H1 (cell line): Measurements from ENCODE around the gene SKOR2. TPM values are rescaled to one million over a fixed set of nuclear protein-coding genes. Genes with fewer than 3 reads are reported as not detected.
A peak's percentile ranks its signal among the peaks of the same experiment; 100 is the strongest.

ENCODE experiments used
- CTCF ChIA-PET: fragments of 300-600 bp; sonication (Branson Sonifier 250); formaldehyde crosslinking; loops from one replicate; lab custom pipeline; 2021; ENCODE audit not compliant: partially characterized antibody; lab: Charles Lee
- POLR2A ChIA-PET: fragments of 300-600 bp; sonication (Branson Sonifier 250); formaldehyde crosslinking; loops from one replicate; lab custom pipeline; 2021; ENCODE audit warnings: inconsistent platforms; ENCODE audit not compliant: partially characterized antibody; lab: Charles Lee
- DNase-seq, 2 experiments: peaks; one replicate each; pipeline versions ENCODE4 v3.0.0 to v3.0.0-alpha.2; 2010 to 2022; ENCODE audit warnings: low spot score in 2 of 2, low read depth in 1 of 2, mixed read lengths in 1 of 2
- FAIRE-seq: peaks from 2 replicates; lab custom pipeline; 2011; peaks lifted over from hg19 to GRCh38; lab: Jason Lieb, UNC
- H2AFZ ChIP-seq: 2 replicates; pipeline ENCODE4 v1.8.1; 2012; ENCODE audit warnings: low read length, inconsistent platforms
- H2AK5ac ChIP-seq: 2 replicates; pipeline ENCODE4 v1.6.1; 2013; ENCODE audit warnings: low read depth, low read length
- H2BK120ac ChIP-seq: replicated peaks from 2 replicates; pipeline ENCODE3; 2013; ENCODE audit warnings: low read depth, low read length, inconsistent platforms
- H2BK12ac ChIP-seq: 2 replicates; pipeline ENCODE4 v1.6.1; 2013; ENCODE audit warnings: low read depth, low read length
- H2BK15ac ChIP-seq: 2 replicates; pipeline ENCODE4 v1.6.1; 2013; ENCODE audit warnings: low read length
- H2BK20ac ChIP-seq: 2 replicates; pipeline ENCODE4 v1.6.1; 2013; ENCODE audit warnings: low read length
- H2BK5ac ChIP-seq: 2 replicates; pipeline ENCODE4 v1.6.1; 2013; ENCODE audit warnings: low read depth, low read length
- H3K14ac ChIP-seq: 2 replicates; pipeline ENCODE4 v1.6.1; 2013; ENCODE audit warnings: inconsistent platforms; ENCODE audit not compliant: insufficient read length
- H3K18ac ChIP-seq: 2 replicates; pipeline ENCODE4 v1.6.1; 2013; ENCODE audit warnings: low read length; ENCODE audit errors: extremely low read depth
- H3K23ac ChIP-seq: 2 replicates; pipeline ENCODE4 v1.6.1; 2013; ENCODE audit warnings: inconsistent platforms; ENCODE audit not compliant: insufficient read length
- H3K23me2 ChIP-seq: 2 replicates; pipeline ENCODE4 v1.6.1; 2013; ENCODE audit warnings: low read depth, low read length
- H3K27ac ChIP-seq: 2 replicates; pipeline ENCODE4 v1.6.1; 2011; ENCODE audit warnings: low read depth, low read length, inconsistent platforms
- H3K27me3 ChIP-seq, 4 experiments: replicated peaks in 1 of 4; 1 replicate in 1 of 4; 2 replicates in 3 of 4; pipeline versions ENCODE4 v1.6.1 to v1.8.1; 2011 to 2013; ENCODE audit warnings: low read length in 3 of 4, mild to moderate bottlenecking in 3 of 4, inconsistent platforms in 2 of 4, mixed read lengths in 2 of 4, moderate library complexity in 1 of 4; ENCODE audit not compliant: control insufficient read depth in 3 of 4, insufficient read depth in 3 of 4; ENCODE audit errors: extremely low read depth in 1 of 4
- H3K36me3 ChIP-seq, 4 experiments: 2 replicates each; pipeline versions ENCODE4 v1.6.1 to v1.8.1; 2011 to 2013; ENCODE audit warnings: mild to moderate bottlenecking in 4 of 4, low read length in 3 of 4, moderate library complexity in 2 of 4, control low read depth in 1 of 4, inconsistent platforms in 1 of 4; ENCODE audit not compliant: insufficient read depth in 4 of 4, control insufficient read depth in 2 of 4
- H3K4ac ChIP-seq: replicated peaks from 2 replicates; pipeline ENCODE3; 2013; ENCODE audit warnings: low read length, low read depth, mixed read lengths, inconsistent platforms; ENCODE audit not compliant: insufficient read length
- H3K4me1 ChIP-seq, 4 experiments: replicated peaks in 1 of 4; 1 replicate in 1 of 4; 2 replicates in 3 of 4; pipeline versions ENCODE4 v1.6.1 to v1.8.1; 2011 to 2013; ENCODE audit warnings: low read length in 3 of 4, inconsistent platforms in 2 of 4, mixed read lengths in 1 of 4; ENCODE audit not compliant: insufficient read depth in 4 of 4, control insufficient read depth in 3 of 4
- H3K4me2 ChIP-seq, 2 experiments: 2 replicates each; pipeline versions ENCODE4 v1.6.1 to v1.8.1; 2011 to 2013; ENCODE audit warnings: low read depth in 2 of 2, low read length in 2 of 2, control low read depth in 1 of 2, inconsistent platforms in 1 of 2, mild to moderate bottlenecking in 1 of 2; ENCODE audit not compliant: insufficient read depth in 1 of 2
- H3K4me3 ChIP-seq, 4 experiments: fragments of 200-600, 300-600 bp in 1 of 4; sonication (generic), shearing (Covaris generic), sonication (Bioruptor Twin) in 1 of 4; 2 replicates each; pipeline versions ENCODE4 v1.5.1 to v1.8.1; 2011 to 2016; ENCODE audit warnings: low read length in 4 of 4, low read depth in 3 of 4, control low read depth in 2 of 4, inconsistent platforms in 2 of 4, mild to moderate bottlenecking in 2 of 4, mixed read lengths in 1 of 4, moderate library complexity in 1 of 4; ENCODE audit not compliant: insufficient read depth in 2 of 4; ENCODE audit errors: extremely low read depth in 1 of 4
- H3K56ac ChIP-seq: replicated peaks from 2 replicates; pipeline ENCODE3; 2013; ENCODE audit warnings: low read depth, mild to moderate bottlenecking, mixed read lengths, low read length, inconsistent platforms; ENCODE audit not compliant: insufficient read length
- H3K79me1 ChIP-seq: 2 replicates; pipeline ENCODE4 v1.6.1; 2013; ENCODE audit warnings: low read depth, low read length, control low read depth
- H3K79me2 ChIP-seq, 2 experiments: 2 replicates each; pipeline versions ENCODE4 v1.6.1 to v1.8.1; 2012 to 2013; ENCODE audit warnings: low read length in 2 of 2, mild to moderate bottlenecking in 2 of 2, inconsistent platforms in 1 of 2; ENCODE audit not compliant: insufficient read depth in 2 of 2, control insufficient read depth in 1 of 2
- H3K9ac ChIP-seq, 4 experiments: replicated peaks in 1 of 4; 1 replicate in 1 of 4; 2 replicates in 3 of 4; pipeline versions ENCODE4 v1.6.1 to v1.8.1; 2011 to 2013; ENCODE audit warnings: low read depth in 3 of 4, low read length in 3 of 4, control low read depth in 2 of 4, mild to moderate bottlenecking in 2 of 4, moderate library complexity in 2 of 4, inconsistent platforms in 1 of 4; ENCODE audit errors: extremely low read depth in 1 of 4
- H3K9me3 ChIP-seq, 2 experiments: 2 replicates each; pipeline versions ENCODE4 v1.6.1 to v1.8.1; 2012 to 2013; ENCODE audit warnings: mild to moderate bottlenecking in 2 of 2, moderate library complexity in 2 of 2, control low read depth in 1 of 2, inconsistent platforms in 1 of 2, low read depth in 1 of 2, low read length in 1 of 2, mixed read lengths in 1 of 2; ENCODE audit not compliant: insufficient read depth in 2 of 2
- H4K20me1 ChIP-seq, 2 experiments: replicated peaks in 1 of 2; 2 replicates each; pipeline versions ENCODE3 to v1.8.1; 2011 to 2013; ENCODE audit warnings: inconsistent platforms in 2 of 2, low read length in 2 of 2, mild to moderate bottlenecking in 1 of 2; ENCODE audit not compliant: insufficient read depth in 2 of 2, control insufficient read depth in 1 of 2
- H4K5ac ChIP-seq: 2 replicates; pipeline ENCODE4 v1.6.1; 2013; ENCODE audit warnings: low read length, low read depth, mixed read lengths, inconsistent platforms; ENCODE audit not compliant: insufficient read length
- H4K8ac ChIP-seq: 2 replicates; pipeline ENCODE4 v1.8.0; 2013; ENCODE audit warnings: mild to moderate bottlenecking, moderate library complexity, low read length, inconsistent platforms; ENCODE audit not compliant: insufficient read depth; ENCODE audit errors: extremely low read depth
- H4K91ac ChIP-seq: replicated peaks from 2 replicates; pipeline ENCODE3; 2013; ENCODE audit warnings: low read length, mixed read lengths, inconsistent platforms; ENCODE audit not compliant: insufficient read length
- NANOG ChIP-seq: IDR thresholded peaks from 2 replicates; pipeline ENCODE4 v1.6.1; 2011; ENCODE audit warnings: low read length, low read depth, mild to moderate bottlenecking, inconsistent platforms; ENCODE audit not compliant: insufficient read depth, poor library complexity, severe bottlenecking
- RAD21 ChIP-seq, 2 experiments: IDR thresholded peaks in 1 of 2; conservative IDR thresholded peaks in 1 of 2; 2 replicates each; pipeline ENCODE4 v1.6.1; 2011; ENCODE audit warnings: low read depth in 2 of 2, low read length in 2 of 2, improper control_type of control experiment in 1 of 2, inconsistent platforms in 1 of 2, mild to moderate bottlenecking in 1 of 2, moderate library complexity in 1 of 2
- ZNF274 ChIP-seq: IDR thresholded peaks from 2 replicates; pipeline ENCODE4 v1.7.0; 2012; ENCODE audit warnings: low read length, borderline replicate concordance; ENCODE audit errors: extremely low read depth
- WGBS, 2 experiments: shearing (Covaris generic) in 1 of 2; methylation state at CpG; one replicate each; pipeline versions ENCODE4 v1.1.6 to v1.1.7; 2013 to 2015; ENCODE audit warnings: low lambda C conversion rate in 2 of 2, mixed read lengths in 2 of 2, inconsistent platforms in 1 of 2, low coverage in 1 of 2, missing lambda C conversion rate in 1 of 2; ENCODE audit not compliant: insufficient replicate concordance in 2 of 2, insufficient coverage in 1 of 2, insufficient read length in 1 of 2; ENCODE audit errors: extremely low coverage in 1 of 2, missing lambda C conversion rate in 1 of 2; 5-methylcytosine and 5-hydroxymethylcytosine counted together
- polyA plus RNA-seq, 7 experiments: library from polyadenylated mRNA; depleted of rRNA in 3 of 7; stranded (reverse) in 5 of 7; unstranded in 2 of 7; fragments of >200 nt in 5 of 7; fragments of 200-250 nt in 2 of 7; gene quantifications; 1 replicate in 5 of 7; 2 replicates in 1 of 7; 4 replicates in 1 of 7; pipeline versions ENCODE4 v1.2.1 to v1.2.3, GENCODE V29; 2011 to 2013; ENCODE audit warnings: missing spikeins in 2 of 7, mixed read lengths in 2 of 7
- total RNA-seq: library from RNA; stranded (reverse); fragmentation: NEBNext Ultra II Directional; extraction: Animal tissue kit (Norgen Biotek cat#: 25700); gene quantifications from 2 replicates; pipeline ENCODE4 v1.2.1, GENCODE V29; 2021
- TF ChIP-seq, protein P1 (sequence below), 3 experiments: IDR thresholded peaks; 1 replicate in 2 of 3; 2 replicates in 1 of 3; pipeline versions ENCODE4 v1.5.1 to v1.6.1; 2011; ENCODE audit warnings: low read length in 3 of 3, mild to moderate bottlenecking in 3 of 3, inconsistent platforms in 2 of 3, low read depth in 1 of 3, moderate library complexity in 1 of 3; ENCODE audit not compliant: insufficient read depth in 1 of 3; ENCODE audit errors: control extremely low read depth in 1 of 3

The SKOR2 gene
- total and polyA plus RNA-seq, 2 of the 8 experiments (the other 6 are each of a cell fraction or from before 2014, with no cell fraction given): 0.05 to 0.11 TPM

- POLR2A ChIA-PET: no interaction called here
- TF ChIP-seq NANOG: no peak
- TF ChIP-seq, protein P1, sequence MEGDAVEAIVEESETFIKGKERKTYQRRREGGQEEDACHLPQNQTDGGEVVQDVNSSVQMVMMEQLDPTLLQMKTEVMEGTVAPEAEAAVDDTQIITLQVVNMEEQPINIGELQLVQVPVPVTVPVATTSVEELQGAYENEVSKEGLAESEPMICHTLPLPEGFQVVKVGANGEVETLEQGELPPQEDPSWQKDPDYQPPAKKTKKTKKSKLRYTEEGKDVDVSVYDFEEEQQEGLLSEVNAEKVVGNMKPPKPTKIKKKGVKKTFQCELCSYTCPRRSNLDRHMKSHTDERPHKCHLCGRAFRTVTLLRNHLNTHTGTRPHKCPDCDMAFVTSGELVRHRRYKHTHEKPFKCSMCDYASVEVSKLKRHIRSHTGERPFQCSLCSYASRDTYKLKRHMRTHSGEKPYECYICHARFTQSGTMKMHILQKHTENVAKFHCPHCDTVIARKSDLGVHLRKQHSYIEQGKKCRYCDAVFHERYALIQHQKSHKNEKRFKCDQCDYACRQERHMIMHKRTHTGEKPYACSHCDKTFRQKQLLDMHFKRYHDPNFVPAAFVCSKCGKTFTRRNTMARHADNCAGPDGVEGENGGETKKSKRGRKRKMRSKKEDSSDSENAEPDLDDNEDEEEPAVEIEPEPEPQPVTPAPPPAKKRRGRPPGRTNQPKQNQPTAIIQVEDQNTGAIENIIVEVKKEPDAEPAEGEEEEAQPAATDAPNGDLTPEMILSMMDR (IDR thresholded peaks at IDR 0.05; ENCODE audit: control extremely low read depth in 1 of 3, insufficient read depth in 1 of 3, low read depth in 1 of 3, low read length in 3 of 3): peak; percentile 12 to 92 (median 84)
- TF ChIP-seq ZNF274: no peak
- TF ChIP-seq RAD21 (IDR thresholded peaks at IDR 0.05 in 1 of 2, conservative IDR thresholded peaks at IDR 0.05 in 1 of 2; ENCODE audit: low read depth in 2 of 2, low read length in 2 of 2): peak; percentile 97 to 98
- Histone ChIP-seq H2AFZ (0 out of 2 replicates have a peak overlapping the region, but pooled peaks have one; percentile 60), H3K56ac (no peak overlapping the region), H3K9ac (no peak overlapping the region), H2BK20ac (no peak overlapping the region), H3K4me2 (no peak overlapping the region), H2BK12ac (no peak overlapping the region), H3K36me3 (no peaks in the 10 kb centered on the region), H4K20me1 (no peaks in the 10 kb centered on the region), H4K8ac (no peak overlapping the region), H3K4me1 (no peaks in the 10 kb centered on the region), H3K27ac (no peak overlapping the region), H4K91ac (no peak overlapping the region), H3K79me1 (no peaks in the 10 kb centered on the region), H3K9me3 (no peaks in the 10 kb centered on the region), H2BK5ac (no peak overlapping the region), H3K4ac (no peak overlapping the region), H3K27me3 (peaks cover 0 to under 1% (median 0%) of the 10 kb centered on the region in 4 experiments; a peak in 2 of 7 replicates), H3K4me3 (no peak overlapping the region), H3K79me2 (no peaks in the 10 kb centered on the region), H2BK120ac (no peak overlapping the region), H4K5ac (no peak overlapping the region), H3K14ac (no peak overlapping the region), H2BK15ac (no peak overlapping the region), H3K23ac (no peak overlapping the region), H3K23me2 (no peaks in the 10 kb centered on the region), H3K18ac (no peak overlapping the region), H2AK5ac (no peak overlapping the region)
- CTCF ChIA-PET: interaction anchor here (0.7 to 4.3 kb wide), 58 partner anchors 9 to 847 kb away, joined by 3 to 30 read pairs (median 4); partner anchors contain the start of genes HDHD2 and SKOR2
- DNase-seq (no peak), FAIRE-seq (peak; percentile 94)
- WGBS, 2 experiments: 9% methylated on average over 5 of the region's 5 CpGs; no CpG with 5 or more reads in 1 of the 2 experiments
Measured at GRCh38 chr18:47215554-47216138, 35.8 kb downstream of the SKOR2 start.
